ENCODE data around the gene USP54. TPM values are rescaled to one million over a fixed set of nuclear protein-coding genes. Genes with fewer than 3 reads are reported as not detected.

USP54 gene
- total and polyA plus RNA-seq, 9 of the 15 experiments (the other 6 are each of a cell fraction or from before 2014, with no cell fraction given): 3.8 to 40.1 (median 16.9) TPM

DNA sequence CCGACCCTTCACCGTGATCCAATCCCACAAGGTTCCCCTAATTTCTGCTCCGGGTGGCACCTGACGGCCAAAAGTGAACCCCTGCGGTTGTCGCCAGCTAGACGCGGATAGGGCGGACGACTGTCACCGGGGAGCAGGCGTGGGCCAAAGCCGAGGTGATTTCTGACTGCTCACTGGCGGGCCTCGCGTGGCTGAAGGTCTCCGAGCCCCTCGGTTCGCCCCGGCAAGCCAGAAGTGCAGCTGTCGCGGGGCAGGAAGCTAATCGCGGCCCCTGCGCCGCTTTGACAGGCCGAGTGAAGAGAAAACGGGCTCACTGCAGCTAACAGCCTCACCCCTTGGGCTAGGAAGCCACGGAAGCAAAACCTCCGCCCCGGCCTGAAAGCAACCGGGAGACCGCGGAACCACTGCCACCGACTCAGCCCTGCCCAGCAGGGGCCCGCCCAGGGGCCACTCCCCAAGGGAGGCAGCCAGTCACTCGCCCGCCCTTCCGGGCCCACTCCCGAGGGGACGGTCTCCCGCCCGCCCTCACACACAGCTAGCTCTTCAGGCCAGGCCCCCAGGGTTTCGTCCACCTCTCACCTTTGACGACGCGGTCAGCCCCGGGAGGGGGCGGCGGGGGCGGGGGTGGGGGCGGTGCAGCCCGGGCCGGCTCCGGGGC, 95.8 kb downstream of the USP54 start (continued):
- TF ChIP-seq CCAR2 (IDR thresholded peaks at IDR 0.05; ENCODE audit: low read depth, low read length) (no peak), KLF6 (CRISPR knock-in tag; IDR thresholded peaks at IDR 0.05; ENCODE audit: borderline replicate concordance) (peak; percentile 91), ZNF282 (CRISPR knock-in tag; IDR thresholded peaks at IDR 0.05) (no peak), ZFPM2 (CRISPR knock-in tag; IDR thresholded peaks at IDR 0.05) (no peak), FOSL1 (tag; conservative IDR thresholded peaks at IDR 0.05) (peak; percentile 60; the same call in 1 of the 2 replicates), MTF1 (CRISPR knock-in tag; IDR thresholded peaks at IDR 0.05; ENCODE audit: borderline replicate concordance) (no peak), ZNF695 (CRISPR knock-in tag; IDR thresholded peaks at IDR 0.05) (no peak), PHF8 (IDR thresholded peaks at IDR 0.05; ENCODE audit: borderline replicate concordance, low read length) (peak; percentile 95), POLR2G (IDR thresholded peaks at IDR 0.05; ENCODE audit: low read depth, low read length) (peak; percentile 96), SMC3 (conservative IDR thresholded peaks at IDR 0.05; ENCODE audit: insufficient read depth, low read depth, low read length) (no peak), FOXJ2 (tag; IDR thresholded peaks at IDR 0.05) (0 out of 2 replicates have a peak, but pooled peaks have one; percentile 29), ZNF23 (CRISPR knock-in tag; IDR thresholded peaks at IDR 0.05) (no peak), ARID2 (IDR thresholded peaks at IDR 0.05) (no peak), SP1 (CRISPR knock-in tag; IDR thresholded peaks at IDR 0.05) (no peak)
- TF ChIP-seq, protein P1, sequence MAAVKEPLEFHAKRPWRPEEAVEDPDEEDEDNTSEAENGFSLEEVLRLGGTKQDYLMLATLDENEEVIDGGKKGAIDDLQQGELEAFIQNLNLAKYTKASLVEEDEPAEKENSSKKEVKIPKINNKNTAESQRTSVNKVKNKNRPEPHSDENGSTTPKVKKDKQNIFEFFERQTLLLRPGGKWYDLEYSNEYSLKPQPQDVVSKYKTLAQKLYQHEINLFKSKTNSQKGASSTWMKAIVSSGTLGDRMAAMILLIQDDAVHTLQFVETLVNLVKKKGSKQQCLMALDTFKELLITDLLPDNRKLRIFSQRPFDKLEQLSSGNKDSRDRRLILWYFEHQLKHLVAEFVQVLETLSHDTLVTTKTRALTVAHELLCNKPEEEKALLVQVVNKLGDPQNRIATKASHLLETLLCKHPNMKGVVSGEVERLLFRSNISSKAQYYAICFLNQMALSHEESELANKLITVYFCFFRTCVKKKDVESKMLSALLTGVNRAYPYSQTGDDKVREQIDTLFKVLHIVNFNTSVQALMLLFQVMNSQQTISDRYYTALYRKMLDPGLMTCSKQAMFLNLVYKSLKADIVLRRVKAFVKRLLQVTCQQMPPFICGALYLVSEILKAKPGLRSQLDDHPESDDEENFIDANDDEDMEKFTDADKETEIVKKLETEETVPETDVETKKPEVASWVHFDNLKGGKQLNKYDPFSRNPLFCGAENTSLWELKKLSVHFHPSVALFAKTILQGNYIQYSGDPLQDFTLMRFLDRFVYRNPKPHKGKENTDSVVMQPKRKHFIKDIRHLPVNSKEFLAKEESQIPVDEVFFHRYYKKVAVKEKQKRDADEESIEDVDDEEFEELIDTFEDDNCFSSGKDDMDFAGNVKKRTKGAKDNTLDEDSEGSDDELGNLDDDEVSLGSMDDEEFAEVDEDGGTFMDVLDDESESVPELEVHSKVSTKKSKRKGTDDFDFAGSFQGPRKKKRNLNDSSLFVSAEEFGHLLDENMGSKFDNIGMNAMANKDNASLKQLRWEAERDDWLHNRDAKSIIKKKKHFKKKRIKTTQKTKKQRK (IDR thresholded peaks at IDR 0.05; ENCODE audit: borderline replicate concordance, low read depth, low read length): no peak
- TF ChIP-seq, protein P2, sequence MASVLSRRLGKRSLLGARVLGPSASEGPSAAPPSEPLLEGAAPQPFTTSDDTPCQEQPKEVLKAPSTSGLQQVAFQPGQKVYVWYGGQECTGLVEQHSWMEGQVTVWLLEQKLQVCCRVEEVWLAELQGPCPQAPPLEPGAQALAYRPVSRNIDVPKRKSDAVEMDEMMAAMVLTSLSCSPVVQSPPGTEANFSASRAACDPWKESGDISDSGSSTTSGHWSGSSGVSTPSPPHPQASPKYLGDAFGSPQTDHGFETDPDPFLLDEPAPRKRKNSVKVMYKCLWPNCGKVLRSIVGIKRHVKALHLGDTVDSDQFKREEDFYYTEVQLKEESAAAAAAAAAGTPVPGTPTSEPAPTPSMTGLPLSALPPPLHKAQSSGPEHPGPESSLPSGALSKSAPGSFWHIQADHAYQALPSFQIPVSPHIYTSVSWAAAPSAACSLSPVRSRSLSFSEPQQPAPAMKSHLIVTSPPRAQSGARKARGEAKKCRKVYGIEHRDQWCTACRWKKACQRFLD (CRISPR knock-in tag; IDR thresholded peaks at IDR 0.05): 0 out of 2 replicates have a peak, but pooled peaks have one; percentile 69
- TF ChIP-seq, protein P3, sequence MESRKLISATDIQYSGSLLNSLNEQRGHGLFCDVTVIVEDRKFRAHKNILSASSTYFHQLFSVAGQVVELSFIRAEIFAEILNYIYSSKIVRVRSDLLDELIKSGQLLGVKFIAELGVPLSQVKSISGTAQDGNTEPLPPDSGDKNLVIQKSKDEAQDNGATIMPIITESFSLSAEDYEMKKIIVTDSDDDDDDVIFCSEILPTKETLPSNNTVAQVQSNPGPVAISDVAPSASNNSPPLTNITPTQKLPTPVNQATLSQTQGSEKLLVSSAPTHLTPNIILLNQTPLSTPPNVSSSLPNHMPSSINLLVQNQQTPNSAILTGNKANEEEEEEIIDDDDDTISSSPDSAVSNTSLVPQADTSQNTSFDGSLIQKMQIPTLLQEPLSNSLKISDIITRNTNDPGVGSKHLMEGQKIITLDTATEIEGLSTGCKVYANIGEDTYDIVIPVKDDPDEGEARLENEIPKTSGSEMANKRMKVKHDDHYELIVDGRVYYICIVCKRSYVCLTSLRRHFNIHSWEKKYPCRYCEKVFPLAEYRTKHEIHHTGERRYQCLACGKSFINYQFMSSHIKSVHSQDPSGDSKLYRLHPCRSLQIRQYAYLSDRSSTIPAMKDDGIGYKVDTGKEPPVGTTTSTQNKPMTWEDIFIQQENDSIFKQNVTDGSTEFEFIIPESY (CRISPR knock-in tag; IDR thresholded peaks at IDR 0.05): no peak; the same call in none of the 2 replicates
- TF ChIP-seq, protein P4, sequence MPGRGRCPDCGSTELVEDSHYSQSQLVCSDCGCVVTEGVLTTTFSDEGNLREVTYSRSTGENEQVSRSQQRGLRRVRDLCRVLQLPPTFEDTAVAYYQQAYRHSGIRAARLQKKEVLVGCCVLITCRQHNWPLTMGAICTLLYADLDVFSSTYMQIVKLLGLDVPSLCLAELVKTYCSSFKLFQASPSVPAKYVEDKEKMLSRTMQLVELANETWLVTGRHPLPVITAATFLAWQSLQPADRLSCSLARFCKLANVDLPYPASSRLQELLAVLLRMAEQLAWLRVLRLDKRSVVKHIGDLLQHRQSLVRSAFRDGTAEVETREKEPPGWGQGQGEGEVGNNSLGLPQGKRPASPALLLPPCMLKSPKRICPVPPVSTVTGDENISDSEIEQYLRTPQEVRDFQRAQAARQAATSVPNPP (IDR thresholded peaks at IDR 0.05; ENCODE audit: borderline replicate concordance, insufficient read depth, insufficient read length): no peak
- TF ChIP-seq, protein P5, sequence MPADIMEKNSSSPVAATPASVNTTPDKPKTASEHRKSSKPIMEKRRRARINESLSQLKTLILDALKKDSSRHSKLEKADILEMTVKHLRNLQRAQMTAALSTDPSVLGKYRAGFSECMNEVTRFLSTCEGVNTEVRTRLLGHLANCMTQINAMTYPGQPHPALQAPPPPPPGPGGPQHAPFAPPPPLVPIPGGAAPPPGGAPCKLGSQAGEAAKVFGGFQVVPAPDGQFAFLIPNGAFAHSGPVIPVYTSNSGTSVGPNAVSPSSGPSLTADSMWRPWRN (IDR thresholded peaks at IDR 0.05; ENCODE audit: low read depth): no peak; the same call in 1 of the 2 replicates

All from K562 (cell line).